MM.1S (cell line): ENCODE measurements around the gene PRKCE.

Experiments used
- DNase-seq: peaks from one replicate; pipeline ENCODE4 v3.0.0-alpha.2; 2015
- H2AFZ ChIP-seq: fragments of 300-600 bp; sonication (generic); 2 replicates; pipeline ENCODE4 v1.6.0; 2016; ENCODE audit warnings: antibody characterized with exemption, low read length
- H3F3A ChIP-seq: fragments of 300-600 bp; sonication (generic); 2 replicates; pipeline ENCODE4 v1.6.1; 2016; ENCODE audit warnings: mild to moderate bottlenecking, antibody characterized with exemption, low read length, moderate library complexity, mixed read lengths; ENCODE audit not compliant: insufficient read depth
- H3K27ac ChIP-seq: fragments of 300-600 bp; sonication (generic); 2 replicates; pipeline ENCODE4 v1.5.1; 2016; ENCODE audit warnings: mild to moderate bottlenecking, low read length
- H3K27me3 ChIP-seq: fragments of 300-600 bp; sonication (generic); replicated peaks from 2 replicates; pipeline ENCODE4 v1.6.0; 2016; ENCODE audit warnings: low read length; ENCODE audit not compliant: insufficient read depth
- H3K36me3 ChIP-seq: fragments of 300-600 bp; sonication (generic); replicated peaks from 2 replicates; pipeline ENCODE4 v1.6.1; 2016; ENCODE audit warnings: mild to moderate bottlenecking, low read length, mixed read lengths; ENCODE audit not compliant: insufficient read depth
- H3K4me1 ChIP-seq: fragments of 300-600 bp; sonication (generic); 2 replicates; pipeline ENCODE4 v1.6.1; 2016; ENCODE audit warnings: low read length, mixed read lengths
- H3K4me2 ChIP-seq: fragments of 300-600 bp; sonication (generic); 2 replicates; pipeline ENCODE4 v1.6.0; 2016; ENCODE audit warnings: low read depth, low read length
- H3K4me3 ChIP-seq: fragments of 300-600 bp; sonication (generic); 2 replicates; pipeline ENCODE4 v1.5.1; 2016; ENCODE audit warnings: low read length, mixed read lengths
- H3K79me2 ChIP-seq: fragments of 300-600 bp; sonication (generic); 2 replicates; pipeline ENCODE4 v1.6.1; 2016; ENCODE audit warnings: mixed run types, low read length, mixed read lengths
- H3K9ac ChIP-seq: fragments of 300-600 bp; sonication (generic); 2 replicates; pipeline ENCODE4 v1.6.1; 2016; ENCODE audit warnings: low read length, mixed read lengths
- H3K9me2 ChIP-seq: fragments of 300-600 bp; sonication (generic); replicated peaks from 2 replicates; pipeline ENCODE4 v1.6.1; 2016; ENCODE audit warnings: mild to moderate bottlenecking, low read length, mixed read lengths; ENCODE audit not compliant: insufficient read depth
- H3K9me3 ChIP-seq: fragments of 300-600 bp; sonication (generic); replicated peaks from 2 replicates; pipeline ENCODE4 v1.6.1; 2016; ENCODE audit warnings: mild to moderate bottlenecking, low read length, mixed read lengths; ENCODE audit not compliant: insufficient read depth
- H4K20me1 ChIP-seq: fragments of 300-600 bp; sonication (generic); 2 replicates; pipeline ENCODE4 v1.6.1; 2016; ENCODE audit warnings: mild to moderate bottlenecking, low read length, moderate library complexity, mixed read lengths; ENCODE audit not compliant: insufficient read depth
- CTCF ChIP-seq: fragments of 300-600 bp; sonication (generic); IDR thresholded peaks from 2 replicates; pipeline ENCODE4 v1.5.1; 2016; ENCODE audit warnings: antibody characterized with exemption, low read length, mixed read lengths
- EZH2 ChIP-seq: fragments of 300-600 bp; sonication (generic); optimal IDR thresholded peaks from 2 replicates; pipeline ENCODE3; 2017; ENCODE audit warnings: low read depth, mild to moderate bottlenecking, antibody characterized with exemption, low read length, mixed read lengths
- EZH2phosphoT487 ChIP-seq: fragments of 300-600 bp; sonication (generic); IDR thresholded peaks from 2 replicates; pipeline ENCODE4 v1.6.1; 2018; ENCODE audit warnings: antibody characterized with exemption, low read length

PRKCE gene

GRCh38 chr2:45611020-45611859, 40.2 kb upstream of the PRKCE start, which contains the start of gene SRBD1:
Gene SRBD1 (minus strand): TSS chr2:45611267. CDS start chr2:45605441, 5,826 bp downstream.
- H3K36me3 ChIP-seq, result no peaks in the 10 kb centered on the region
- H3K79me2 ChIP-seq, result peaks cover 42% of the 10 kb centered on the region
- peak within 1 kb of the TSS; percentile 91 for H3K9ac ChIP-seq
- H3K9me2 ChIP-seq, result no peaks in the 10 kb centered on the region
- H3K4me1 ChIP-seq, result peaks cover 21% of the 10 kb centered on the region
- DNase-seq, result peak; percentile 98
- H2AFZ ChIP-seq, result peak within 1 kb of the TSS; percentile 66
- no peaks in the 10 kb centered on the region for H4K20me1 ChIP-seq
- no peaks in the 10 kb centered on the region for H3K9me3 ChIP-seq
- H3K4me3 ChIP-seq, result peak within 1 kb of the TSS; percentile 75
- H3F3A ChIP-seq, result peaks cover 3% of the 10 kb centered on the region; the same call in 1 of the 2 replicates
- H3K27ac ChIP-seq, result peak within 1 kb of the TSS; percentile 85
- TF ChIP-seq EZH2 (no peak), CTCF (no peak), EZH2phosphoT487 (no peak)
- peak within 1 kb of the TSS; percentile 80 for H3K4me2 ChIP-seq
- no peaks in the 10 kb centered on the region for H3K27me3 ChIP-seq

- DNase-seq, result no peak
- no peaks in the 10 kb centered on the region for H4K20me1 ChIP-seq
- TF ChIP-seq EZH2phosphoT487 (no peak), EZH2 (no peak), CTCF (no peak)
- peaks cover 33% of the 10 kb centered on the region for H3K79me2 ChIP-seq
- no peak overlapping the region for H3K4me3 ChIP-seq
- peaks cover 30% of the 10 kb centered on the region for H3K4me1 ChIP-seq
- no peaks in the 10 kb centered on the region for H3K36me3 ChIP-seq
- H3F3A ChIP-seq, result peaks cover 5% of the 10 kb centered on the region
- no peaks in the 10 kb centered on the region for H3K9me2 ChIP-seq
- no peak overlapping the region for H3K9ac ChIP-seq
- no peak overlapping the region for H3K4me2 ChIP-seq
- no peaks in the 10 kb centered on the region for H3K27me3 ChIP-seq
- H3K27ac ChIP-seq, result no peak overlapping the region
- H2AFZ ChIP-seq, result no peak overlapping the region
- no peaks in the 10 kb centered on the region for H3K9me3 ChIP-seq
Measured at GRCh38 chr2:45612285-45612684, 39.2 kb upstream of the PRKCE start.

GRCh38 chr2:45612731-45613130, 38.7 kb upstream of the PRKCE start:
- no peaks in the 10 kb centered on the region for H3K36me3 ChIP-seq
- DNase-seq, result no peak
- H2AFZ ChIP-seq, result no peak overlapping the region
- peaks cover 33% of the 10 kb centered on the region for H3K4me1 ChIP-seq
- H3K27ac ChIP-seq, result no peak overlapping the region
- H3F3A ChIP-seq, result peaks cover 10% of the 10 kb centered on the region
- no peaks in the 10 kb centered on the region for H3K9me2 ChIP-seq
- H3K9me3 ChIP-seq, result no peaks in the 10 kb centered on the region
- no peak overlapping the region for H3K4me3 ChIP-seq
- no peak overlapping the region for H3K9ac ChIP-seq
- H3K27me3 ChIP-seq, result no peaks in the 10 kb centered on the region
- peaks cover 28% of the 10 kb centered on the region for H3K79me2 ChIP-seq
- H4K20me1 ChIP-seq, result no peaks in the 10 kb centered on the region
- TF ChIP-seq EZH2 (no peak), EZH2phosphoT487 (no peak), CTCF (no peak)
- H3K4me2 ChIP-seq, result no peak overlapping the region
